DND-41 (cell line): ENCODE measurements around the gene KATNAL2.

ENCODE experiments used
- ATAC-seq: fragments of 200-7000 bp; cut with Tn5 transposase; 3 replicates; pipeline ENCODE4 v1.9.1; 2021; ENCODE audit warnings: low read depth; ENCODE audit not compliant: insufficient read depth
- DNase-seq: peaks from one replicate; pipeline ENCODE4 v3.0.0-alpha.2; 2020
- H2AFZ ChIP-seq: 2 replicates; pipeline ENCODE4 v1.6.0; 2012; ENCODE audit warnings: low read depth, low read length
- H3K27ac ChIP-seq: 2 replicates; pipeline ENCODE4 v1.5.1; 2012; ENCODE audit warnings: low read length, inconsistent platforms
- H3K27me3 ChIP-seq: fragments of 200-600 bp; sonication (generic); 2 replicates; pipeline ENCODE4 v1.6.0; 2012; ENCODE audit warnings: low read length, mild to moderate bottlenecking, inconsistent platforms; ENCODE audit not compliant: insufficient read depth, poor library complexity
- H3K36me3 ChIP-seq: 2 replicates; pipeline ENCODE4 v1.5.1; 2012; ENCODE audit warnings: low read length, inconsistent platforms; ENCODE audit not compliant: insufficient read depth
- H3K4me1 ChIP-seq: 2 replicates; pipeline ENCODE4 v1.5.1; 2012; ENCODE audit warnings: mild to moderate bottlenecking, low read length; ENCODE audit not compliant: insufficient read depth
- H3K4me2 ChIP-seq: 2 replicates; pipeline ENCODE4 v1.6.0; 2012; ENCODE audit warnings: mild to moderate bottlenecking, moderate library complexity, low read length, inconsistent platforms; ENCODE audit not compliant: insufficient read depth
- H3K4me3 ChIP-seq, 2 experiments: fragments of 200-600 bp in 1 of 2; shearing (Covaris generic) in 1 of 2; 2 replicates each; pipeline ENCODE4 v1.5.1; 2012 to 2016; ENCODE audit warnings: inconsistent platforms in 2 of 2, low read length in 2 of 2, mild to moderate bottlenecking in 2 of 2, low read depth in 1 of 2, moderate library complexity in 1 of 2
- H3K79me2 ChIP-seq: 2 replicates; pipeline ENCODE4 v1.6.0; 2012; ENCODE audit warnings: low read length, inconsistent platforms; ENCODE audit not compliant: insufficient read depth
- H3K9ac ChIP-seq: 2 replicates; pipeline ENCODE4 v1.6.0; 2012; ENCODE audit warnings: low read depth, mild to moderate bottlenecking, inconsistent platforms, low read length, moderate library complexity
- H3K9me3 ChIP-seq: 2 replicates; pipeline ENCODE4 v1.5.1; 2012; ENCODE audit warnings: low read length, moderate library complexity, mild to moderate bottlenecking, inconsistent platforms; ENCODE audit not compliant: insufficient read depth, severe bottlenecking
- H4K20me1 ChIP-seq: 2 replicates; pipeline ENCODE4 v1.6.0; 2012; ENCODE audit warnings: low read length; ENCODE audit not compliant: insufficient read depth
- CTCF ChIP-seq: IDR thresholded peaks from 2 replicates; pipeline ENCODE4 v1.5.1; 2012; ENCODE audit warnings: borderline replicate concordance, low read length, moderate library complexity, mild to moderate bottlenecking; ENCODE audit not compliant: poor library complexity, severe bottlenecking; ENCODE audit errors: extremely low read depth
- EZH2 ChIP-seq: IDR thresholded peaks from 3 replicates; pipeline ENCODE4 v1.6.1; 2012; ENCODE audit warnings: borderline replicate concordance, low read depth, mild to moderate bottlenecking, moderate library complexity, low read length, inconsistent platforms; ENCODE audit not compliant: severe bottlenecking

The KATNAL2 gene

GRCh38 chr18:47150029-47150823 is 232.8 kb downstream of the KATNAL2 start, which contains the start of gene HDHD2:
HDHD2 (minus strand) TSS chr18:47150500; CDS start chr18:47136439, 14,061 bp downstream.
- Histone ChIP-seq H3K27ac (peak within 1 kb of the TSS; percentile 95), H3K9me3 (no peaks in the 10 kb centered on the region), H3K9ac (peak within 1 kb of the TSS; percentile 82), H3K79me2 (peaks cover 59% of the 10 kb centered on the region), H3K4me1 (peaks cover 28% of the 10 kb centered on the region), H3K27me3 (no peaks in the 10 kb centered on the region), H2AFZ (peak within 1 kb of the TSS; percentile 95), H3K4me3 (peak within 1 kb of the TSS; percentile 47 to 85), H3K36me3 (peaks cover 14% of the 10 kb centered on the region), H4K20me1 (no peaks in the 10 kb centered on the region), H3K4me2 (peak within 1 kb of the TSS; percentile 75)
- peak; percentile 85 for DNase-seq
- TF ChIP-seq EZH2: no peak
- no peak for TF ChIP-seq CTCF
- peak; percentile 88 for ATAC-seq

- TF ChIP-seq CTCF (no peak), EZH2 (no peak)
- peaks cover 52% of the 10 kb centered on the region for H3K79me2 ChIP-seq
- peaks cover 14% of the 10 kb centered on the region for H3K36me3 ChIP-seq
- peak overlapping the region; percentile 47 to 85 for H3K4me3 ChIP-seq
- no peaks in the 10 kb centered on the region for H4K20me1 ChIP-seq
- DNase-seq (no peak), ATAC-seq (peak; percentile 25)
- H3K4me1 ChIP-seq: peaks cover 28% of the 10 kb centered on the region
- peak overlapping the region; percentile 82 for H3K9ac ChIP-seq
- peak overlapping the region; percentile 95 for H2AFZ ChIP-seq
- peak overlapping the region; percentile 75 for H3K4me2 ChIP-seq
- H3K27me3 ChIP-seq: no peaks in the 10 kb centered on the region
- H3K9me3 ChIP-seq: no peaks in the 10 kb centered on the region
- H3K27ac ChIP-seq: peak overlapping the region; percentile 95
Measured at GRCh38 chr18:47150824-47151366, 233.5 kb downstream of the KATNAL2 start.

- Histone ChIP-seq H3K4me2 (peak overlapping the region; percentile 75), H3K36me3 (peaks cover 14% of the 10 kb centered on the region)
- TF ChIP-seq CTCF: no peak
- no peak for TF ChIP-seq EZH2
Measured at GRCh38 chr18:47151439-47151838, 234.0 kb downstream of the KATNAL2 start.

More at GRCh38 chr18:47151439-47151838, 234.0 kb downstream of the KATNAL2 start:
- no peaks in the 10 kb centered on the region for H3K9me3 ChIP-seq
- H3K27ac ChIP-seq: peak overlapping the region; percentile 95
- DNase-seq: no peak
- H3K9ac ChIP-seq: peak overlapping the region; percentile 82
- H3K79me2 ChIP-seq: peaks cover 47% of the 10 kb centered on the region
- peak overlapping the region; percentile 47 to 85; a peak in 2 of 4 replicates for H3K4me3 ChIP-seq
- peaks cover 28% of the 10 kb centered on the region for H3K4me1 ChIP-seq
- peak overlapping the region; percentile 95 for H2AFZ ChIP-seq
- H4K20me1 ChIP-seq: no peaks in the 10 kb centered on the region
- no peaks in the 10 kb centered on the region for H3K27me3 ChIP-seq
- ATAC-seq: no peak
